ENCODE results near the gene TTC33.
"Not testable (repeated sequence)": the region's sequence is repeated elsewhere in the genome, so short reads cannot be mapped to it uniquely, and the experiment has no call there.

Gene TTC33

GRCh38 chr5:40570408-40571129, 185.2 kb downstream of the TTC33 start:
- DNase-seq (ENCODE audit: low spot score): no peak

DNA sequence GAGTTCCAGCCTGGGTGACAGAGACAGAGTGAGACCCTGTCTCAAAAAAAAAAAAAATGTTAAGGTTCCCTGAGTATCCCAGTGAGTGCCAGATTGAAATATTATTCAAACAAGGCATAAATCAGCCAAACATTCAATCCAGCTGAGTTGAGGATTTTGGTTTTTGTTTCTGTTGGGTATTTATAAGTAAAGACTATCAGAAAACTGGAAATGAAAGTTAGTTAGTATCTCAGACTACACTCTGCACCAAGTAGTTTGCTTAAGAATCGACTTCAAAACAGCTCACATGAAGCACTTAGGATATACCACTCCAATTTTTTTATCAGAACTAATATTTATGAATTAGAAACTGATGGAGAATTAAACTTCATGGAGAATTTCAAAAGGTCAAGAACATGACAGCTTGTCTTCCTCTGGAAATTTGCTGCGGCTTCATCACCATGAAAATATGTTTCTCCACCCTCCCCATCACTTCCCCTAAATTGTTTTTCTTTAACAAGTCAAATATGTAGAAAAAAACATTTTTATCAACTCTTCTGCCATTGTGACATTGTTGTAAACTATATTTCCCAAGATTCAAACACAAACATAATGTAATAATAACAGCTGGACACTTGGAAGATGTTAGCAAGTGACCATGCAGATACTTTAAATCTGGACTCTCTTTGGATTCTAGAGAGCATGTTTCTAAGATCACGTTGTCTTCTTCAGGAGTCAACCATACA, 186.1 kb downstream of the TTC33 start:
- no peak for DNase-seq (ENCODE audit: low spot score)

DNA sequence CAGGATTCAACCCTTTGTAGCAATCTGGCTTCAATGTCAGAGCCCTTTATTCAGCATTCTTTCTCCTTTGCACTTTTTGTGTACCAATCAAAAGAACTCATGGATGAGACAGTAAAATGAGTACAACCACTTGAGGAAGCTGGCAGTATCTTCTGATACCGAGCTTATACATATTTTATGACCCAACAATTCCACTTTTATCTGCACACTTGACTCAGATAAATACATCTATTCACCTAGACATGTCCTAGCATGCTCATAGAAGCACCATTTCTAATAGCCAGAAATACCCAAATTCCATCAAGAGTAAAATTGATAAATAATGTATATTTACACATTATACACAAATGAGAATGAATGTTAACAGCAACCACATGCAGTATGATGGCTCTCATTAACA, 187.2 kb downstream of the TTC33 start:
- no peak for DNase-seq (ENCODE audit: low spot score)

DNA sequence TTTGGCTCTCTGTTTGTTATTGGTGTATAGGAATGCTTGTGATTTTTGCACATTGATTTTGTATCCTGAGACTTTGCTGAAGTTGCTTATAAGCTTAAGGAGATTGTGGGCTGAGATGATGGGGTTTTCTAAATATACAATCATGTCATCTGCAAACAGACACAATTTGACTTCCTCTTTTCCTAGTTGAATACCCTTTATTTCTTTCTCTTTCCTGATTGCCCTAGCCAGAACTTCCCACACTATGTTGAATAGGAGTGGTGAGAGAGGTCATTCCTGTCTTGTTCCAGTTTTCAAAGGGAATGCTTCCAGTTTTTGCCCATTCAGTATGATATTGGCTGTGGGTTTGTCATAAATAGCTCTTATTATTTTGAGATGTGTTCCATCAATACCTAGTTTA, 192.6 kb downstream of the TTC33 start:
- not testable (repeated sequence) for DNase-seq (ENCODE audit: low spot score)

DNA sequence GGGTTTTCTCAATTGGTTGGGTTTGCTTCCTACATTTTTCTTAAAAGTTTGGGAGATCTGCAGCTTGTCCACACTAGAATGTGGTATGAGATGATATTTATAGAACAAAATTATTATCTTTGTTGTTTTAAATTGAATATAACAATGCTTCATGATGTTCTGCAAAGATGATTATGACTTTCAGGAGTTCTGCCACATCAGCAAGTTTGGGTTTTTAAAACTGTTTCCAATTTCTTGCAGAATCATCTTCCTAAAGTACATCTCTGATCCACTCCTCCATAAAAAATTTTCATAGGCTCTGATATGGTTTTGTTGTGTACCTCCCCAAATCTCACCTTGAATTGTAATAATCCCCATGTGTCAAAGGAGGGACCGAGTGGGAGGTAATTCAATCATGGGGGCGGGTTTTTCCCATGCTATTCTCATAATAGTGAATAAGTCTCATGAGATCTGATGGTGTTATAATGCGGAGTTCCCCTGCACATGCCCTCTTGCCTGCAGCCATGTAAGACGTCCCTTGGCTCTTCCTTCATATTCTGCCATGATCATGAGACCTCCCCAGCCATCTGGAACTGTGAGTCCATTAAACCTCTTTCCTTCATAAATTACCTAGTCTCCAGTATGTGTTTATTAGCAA, 195.2 kb downstream of the TTC33 start:
- no peak for DNase-seq (ENCODE audit: low spot score)

GRCh38 chr5:40559306-40559705, 196.5 kb downstream of the TTC33 start:
- no peak for DNase-seq (ENCODE audit: low spot score)

DNA sequence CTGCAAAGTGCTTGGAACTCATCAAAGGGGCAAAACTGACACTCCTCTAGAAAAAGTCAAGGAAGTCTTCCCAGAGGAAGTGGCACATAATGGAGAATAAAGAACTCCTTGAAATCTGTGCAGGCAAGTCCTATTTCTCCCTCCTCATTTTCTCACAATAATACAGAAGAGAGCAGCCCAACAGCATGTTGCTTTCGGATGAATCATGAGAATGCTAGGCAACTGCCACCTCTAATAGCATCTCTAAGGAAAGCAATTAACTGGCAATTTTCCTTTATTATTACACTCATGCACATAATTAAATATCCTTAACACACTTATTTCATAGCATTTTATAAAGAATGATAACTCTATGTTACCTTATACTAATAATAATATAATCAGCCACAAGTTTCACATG, 198.3 kb downstream of the TTC33 start:
- no peak for DNase-seq (ENCODE audit: low spot score)

GRCh38 chr5:40556811-40557210, 198.9 kb downstream of the TTC33 start:
- no peak for DNase-seq (ENCODE audit: low spot score)

DNA sequence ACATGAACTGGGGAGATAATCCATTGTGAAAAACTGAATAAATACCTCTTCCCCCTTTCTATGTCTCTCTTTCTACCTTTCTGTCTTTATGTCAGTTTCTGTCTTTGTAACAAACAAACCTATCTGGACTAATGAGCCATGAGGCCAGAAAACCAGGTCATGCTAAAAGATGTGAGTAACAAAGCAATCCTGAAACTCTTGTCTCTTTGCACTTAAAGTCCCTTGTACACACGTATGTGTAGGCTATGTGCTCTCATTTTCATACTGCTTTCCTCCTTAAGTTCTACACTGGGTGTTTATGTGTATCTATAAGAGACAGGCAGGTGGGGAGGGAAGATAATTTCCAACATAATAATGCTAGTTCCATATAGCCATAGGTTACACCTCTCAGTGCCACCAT, 199.9 kb downstream of the TTC33 start:
- DNase-seq (ENCODE audit: low spot score): no peak

GRCh38 chr5:40554813-40555212, 200.9 kb downstream of the TTC33 start:
- DNase-seq (ENCODE audit: low spot score): no peak

- no peak for DNase-seq (ENCODE audit: low spot score)
Measured at GRCh38 chr5:40554054-40554453, 201.7 kb downstream of the TTC33 start.

DNA sequence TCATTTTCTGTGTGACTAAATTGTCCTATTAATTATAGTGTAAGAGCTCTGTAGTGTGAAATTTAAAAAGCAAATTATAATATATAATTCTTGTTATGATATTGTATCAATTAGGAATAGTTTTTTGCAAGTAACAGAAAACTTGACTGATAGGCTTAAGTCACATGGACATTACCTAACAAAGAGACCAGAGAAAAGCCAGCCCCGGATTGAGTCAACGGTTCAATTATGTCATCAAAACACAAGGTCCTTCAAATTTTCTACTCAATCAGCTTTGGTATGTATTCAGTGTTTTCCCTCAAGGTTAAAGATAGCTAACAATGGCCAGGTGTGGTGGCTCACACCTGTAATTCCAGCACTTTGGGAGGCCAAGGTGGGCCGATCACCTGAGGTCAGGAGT, 202.8 kb downstream of the TTC33 start:
- DNase-seq (ENCODE audit: low spot score): no peak

DNA sequence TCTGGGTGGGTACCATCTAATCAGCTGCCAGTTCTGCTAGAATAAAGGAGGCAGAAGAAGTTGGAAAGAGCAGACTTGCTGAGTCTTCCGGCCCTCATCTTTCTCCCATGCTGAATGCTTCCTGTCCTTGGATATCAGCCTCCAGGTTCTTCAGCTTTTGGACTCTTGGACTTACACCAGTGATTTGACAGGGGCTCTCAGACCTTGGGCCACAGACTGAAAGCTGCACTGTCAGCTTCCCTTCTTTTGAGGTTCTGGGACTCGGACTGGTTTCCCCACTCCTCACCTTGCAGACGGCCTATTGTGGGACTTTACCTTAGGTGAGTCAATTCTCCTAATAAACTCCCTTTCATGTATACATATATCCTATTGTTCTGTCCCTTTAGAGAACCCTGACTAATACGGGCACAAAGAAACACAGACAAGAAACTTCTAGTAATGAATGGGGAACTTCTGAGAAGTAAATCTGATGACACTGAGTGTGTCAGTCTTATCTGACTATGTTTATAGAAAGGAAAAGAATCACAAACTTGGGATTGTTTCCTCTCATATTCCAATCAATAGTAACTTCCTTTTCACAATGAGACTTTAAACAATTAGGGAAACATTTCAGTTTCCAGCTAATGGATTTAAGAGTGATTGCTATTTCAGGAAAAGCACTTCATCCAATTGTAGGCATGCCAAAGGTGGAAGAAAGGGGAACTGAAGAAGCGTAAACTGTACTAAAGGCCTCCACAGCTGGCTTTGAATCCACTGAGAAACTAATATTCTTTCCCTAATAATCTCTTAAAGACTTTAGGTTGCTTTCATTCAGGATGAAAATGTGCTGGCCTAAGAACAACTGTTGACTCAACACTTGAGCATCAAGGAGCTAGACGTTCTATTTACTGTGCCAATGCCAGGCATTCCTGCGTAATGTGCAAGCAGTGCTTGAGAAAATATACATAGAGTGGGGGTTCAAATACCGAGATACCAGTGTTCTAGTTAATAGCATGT, 204.0 kb downstream of the TTC33 start:
- no peak for DNase-seq (ENCODE audit: low spot score)

DNA sequence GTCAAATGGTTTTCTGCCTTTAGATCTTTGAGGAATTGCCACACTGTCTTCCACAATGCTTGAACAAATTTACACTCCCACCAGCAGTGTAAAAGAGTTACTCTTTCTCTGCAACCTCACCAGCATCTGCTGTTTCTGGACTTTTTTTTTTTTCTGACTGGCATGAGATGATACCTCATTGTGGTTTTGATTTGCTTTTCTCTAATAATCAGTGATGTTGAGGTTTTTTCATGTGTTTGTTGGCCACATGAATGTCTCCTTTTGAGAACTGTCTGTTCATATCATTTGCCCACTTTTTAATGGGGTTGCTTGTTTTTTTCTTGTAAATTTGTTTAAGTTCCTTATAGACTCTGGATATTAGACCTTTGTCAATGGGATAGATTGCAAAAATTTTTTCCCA, 205.3 kb downstream of the TTC33 start:
- DNase-seq (ENCODE audit: low spot score): no peak

DNA sequence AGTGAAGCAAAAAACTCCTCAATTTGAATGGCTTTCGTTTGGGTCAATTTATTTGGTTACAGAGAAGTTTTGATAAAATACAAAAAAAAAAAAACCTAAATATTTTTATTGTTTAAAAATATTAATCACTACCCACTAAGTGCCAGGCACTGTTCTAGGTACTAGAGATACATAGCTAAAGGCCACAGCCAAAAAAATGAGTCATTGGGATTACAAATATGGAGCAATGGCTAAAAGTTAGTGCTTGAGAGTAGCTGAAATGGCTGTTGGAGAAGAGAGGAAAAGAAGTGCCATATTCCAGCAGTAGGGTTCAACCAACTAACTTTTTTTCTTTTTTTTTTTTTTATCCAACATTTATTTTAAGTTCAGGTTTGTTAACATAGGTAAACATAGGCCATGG, 206.1 kb downstream of the TTC33 start:
- DNase-seq (ENCODE audit: low spot score): no peak

DNA sequence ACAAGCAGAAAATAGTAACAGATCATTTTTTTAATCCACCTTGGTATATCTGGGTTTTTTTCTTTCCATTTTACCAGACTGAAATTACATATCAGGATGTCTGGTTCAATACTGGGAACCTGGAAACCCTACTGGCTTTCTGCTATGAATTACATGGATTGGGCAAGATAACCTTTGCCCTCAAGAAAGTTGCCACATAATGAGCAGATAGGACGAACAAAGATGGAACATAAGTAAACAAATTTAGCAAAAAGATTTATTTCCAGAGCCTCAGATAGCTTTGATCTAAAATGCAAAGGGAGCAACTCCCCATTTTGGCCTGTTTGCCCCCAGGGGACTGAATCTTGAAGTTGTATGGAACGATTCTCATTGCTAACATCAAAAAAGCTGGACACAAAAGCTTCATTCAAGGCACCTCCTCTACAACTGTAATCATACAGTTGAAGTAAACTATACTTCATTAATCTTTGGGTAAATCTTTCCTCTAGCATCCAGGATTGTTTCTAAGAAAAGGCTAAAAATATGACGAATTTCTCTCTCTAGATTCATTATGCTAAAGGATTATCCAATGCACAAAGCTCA, 207.7 kb downstream of the TTC33 start:
- peak; percentile 46 for DNase-seq (ENCODE audit: low spot score)

- DNase-seq (ENCODE audit: low spot score): no peak
Measured at GRCh38 chr5:40547557-40547956, 208.2 kb downstream of the TTC33 start.

GRCh38 chr5:40540301-40540700, 215.5 kb downstream of the TTC33 start:
- DNase-seq (ENCODE audit: low spot score): no peak

- DNase-seq (ENCODE audit: low spot score): no peak
Measured at GRCh38 chr5:40524677-40525076, 231.1 kb downstream of the TTC33 start.

DNA sequence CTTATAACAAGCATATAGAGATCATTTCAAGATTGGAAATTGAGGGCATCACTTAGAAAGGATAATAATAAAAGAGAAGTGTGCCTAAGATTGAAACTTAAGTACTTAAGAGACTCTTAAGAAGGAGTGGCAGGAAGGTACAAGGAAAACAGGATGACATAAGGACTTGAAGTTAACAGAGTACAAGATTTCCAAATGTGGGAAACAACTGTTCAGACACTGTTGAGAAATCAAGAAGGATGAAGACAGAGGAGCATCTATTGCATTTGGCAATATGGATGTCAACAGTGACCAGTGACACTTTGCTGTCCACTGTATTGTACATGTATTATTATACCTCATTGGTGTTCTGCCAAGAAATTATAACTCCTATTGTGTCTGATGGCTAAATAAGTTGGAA, 233.8 kb downstream of the TTC33 start:
- no peak for DNase-seq (ENCODE audit: low spot score)

DNA sequence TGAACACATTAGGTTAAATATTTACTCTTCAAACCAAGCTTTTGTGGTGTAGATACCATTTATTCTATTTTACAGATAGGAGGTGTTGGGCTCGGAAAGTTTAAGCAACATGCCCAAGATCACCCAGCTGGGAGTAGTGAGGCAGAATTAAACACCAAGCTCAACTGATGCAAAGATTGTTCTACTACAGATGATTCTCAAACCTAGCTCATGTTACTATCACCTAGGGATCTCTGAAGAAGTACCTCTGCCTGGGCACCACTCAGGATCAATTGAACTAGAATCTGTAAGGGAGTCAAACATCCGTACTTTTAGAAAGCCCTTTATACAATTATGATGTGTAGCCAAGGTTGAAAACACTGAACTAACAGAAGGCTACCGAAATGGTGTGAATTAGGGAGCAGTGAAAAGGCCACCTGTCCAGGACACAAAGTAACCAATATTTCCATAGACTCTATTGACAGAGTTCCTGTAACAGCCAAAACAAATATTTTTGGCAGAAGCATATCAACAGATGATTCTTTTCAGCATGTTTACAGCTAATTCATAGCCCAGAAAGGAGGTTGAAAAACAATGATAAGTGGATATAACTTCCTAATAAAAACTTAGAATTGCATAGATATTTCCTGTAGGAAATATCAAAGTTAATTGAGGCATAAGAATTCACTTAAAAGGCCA, 234.5 kb downstream of the TTC33 start:
- no peak for DNase-seq (ENCODE audit: low spot score)

All from HuH-7.5 (cell line).